ENCODE results near the gene AGAP1. TPM values are rescaled to one million over a fixed set of nuclear protein-coding genes. Genes with fewer than 3 reads are reported as not detected.

The AGAP1 gene
- total RNA-seq, 1 donor from 2014 or later: 17.5 TPM

- no peak for TF ChIP-seq CTCF (conservative IDR thresholded peaks at IDR 0.05; ENCODE audit: low read depth, low read length)
- no peak overlapping the region for H3K4me3 ChIP-seq (ENCODE audit: low read depth, low read length)
- no peak for DNase-seq (ENCODE audit: low read depth)
These were observed 210.0 kb downstream of the AGAP1 start for GRCh38 chr2:235703711-235704295.

- DNase-seq (ENCODE audit: low read depth): no peak
- TF ChIP-seq CTCF (conservative IDR thresholded peaks at IDR 0.05; ENCODE audit: low read depth, low read length): no peak
- H3K4me3 ChIP-seq (ENCODE audit: low read depth, low read length): no peak overlapping the region
These were observed 211.5 kb downstream of the AGAP1 start for GRCh38 chr2:235705296-235705695.

- TF ChIP-seq CTCF (conservative IDR thresholded peaks at IDR 0.05; ENCODE audit: low read depth, low read length): no peak
- H3K4me3 ChIP-seq (ENCODE audit: low read depth, low read length): no peak overlapping the region
- DNase-seq (ENCODE audit: low read depth): no peak
These were observed 212.7 kb downstream of the AGAP1 start for GRCh38 chr2:235706506-235706905.

GRCh38 chr2:235707411-235708096 is 213.7 kb downstream of the AGAP1 start:
- H3K4me3 ChIP-seq (ENCODE audit: low read depth, low read length): no peak overlapping the region
- no peak for TF ChIP-seq CTCF (conservative IDR thresholded peaks at IDR 0.05; ENCODE audit: low read depth, low read length)
- no peak for DNase-seq (ENCODE audit: low read depth)

- no peak for TF ChIP-seq CTCF (conservative IDR thresholded peaks at IDR 0.05; ENCODE audit: low read depth, low read length)
- no peak for DNase-seq (ENCODE audit: low read depth)
- H3K4me3 ChIP-seq (ENCODE audit: low read depth, low read length): no peak overlapping the region
These were observed 215.4 kb downstream of the AGAP1 start for GRCh38 chr2:235709124-235709813.

- no peak for TF ChIP-seq CTCF (conservative IDR thresholded peaks at IDR 0.05; ENCODE audit: low read depth, low read length)
- no peak overlapping the region for H3K4me3 ChIP-seq (ENCODE audit: low read depth, low read length)
- no peak for DNase-seq (ENCODE audit: low read depth)
These were observed 216.4 kb downstream of the AGAP1 start for GRCh38 chr2:235709969-235710879.

Data from epithelial cell of proximal tubule (primary cell).